ENCODE results near the gene DYRK1B. TPM values are rescaled to one million over a fixed set of nuclear protein-coding genes. Genes with fewer than 3 reads are reported as not detected.

The DYRK1B gene
- total and polyA plus RNA-seq, 12 donors, result 7.8 to 66.6 (median 25.5) TPM

DNA sequence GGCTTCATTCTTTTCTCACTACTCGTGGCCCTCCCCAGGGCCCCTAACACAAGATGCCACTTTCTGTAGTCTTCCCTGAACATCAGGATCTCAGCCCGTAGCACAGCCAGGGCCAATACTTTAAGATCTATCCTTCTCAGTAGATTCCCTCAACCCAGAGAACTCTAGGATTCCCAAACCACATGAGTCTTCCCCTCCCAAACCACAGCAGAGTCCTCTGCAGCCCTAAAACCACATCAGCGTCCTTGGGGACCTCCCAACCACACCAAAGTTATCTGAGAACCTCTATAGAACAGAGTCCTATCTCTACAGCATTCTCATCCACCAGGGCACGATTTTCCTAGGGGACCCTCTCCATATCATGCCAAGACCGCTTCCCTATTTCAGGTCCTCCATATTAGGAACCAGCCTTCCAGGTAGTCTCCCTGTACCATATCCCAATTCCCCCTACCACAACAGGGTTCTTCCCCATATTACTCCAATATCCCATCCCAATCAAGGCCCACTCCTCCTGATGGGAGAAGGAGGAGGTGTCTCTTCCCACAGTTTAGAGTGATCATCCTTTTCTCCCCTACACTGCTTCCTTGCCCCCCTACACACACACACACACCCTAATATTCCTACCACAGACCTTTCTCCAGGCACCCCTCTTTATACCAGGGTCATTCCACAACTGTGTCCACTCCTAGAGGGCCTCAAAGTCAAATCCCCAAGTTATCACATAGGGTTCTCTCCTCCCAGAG, 1.4 kb downstream of the DYRK1B start:
- peaks cover 14 to 21% of the 10 kb centered on the region in 2 donors for H3K4me1 ChIP-seq (replicated peaks in 1 of 2)

DNA sequence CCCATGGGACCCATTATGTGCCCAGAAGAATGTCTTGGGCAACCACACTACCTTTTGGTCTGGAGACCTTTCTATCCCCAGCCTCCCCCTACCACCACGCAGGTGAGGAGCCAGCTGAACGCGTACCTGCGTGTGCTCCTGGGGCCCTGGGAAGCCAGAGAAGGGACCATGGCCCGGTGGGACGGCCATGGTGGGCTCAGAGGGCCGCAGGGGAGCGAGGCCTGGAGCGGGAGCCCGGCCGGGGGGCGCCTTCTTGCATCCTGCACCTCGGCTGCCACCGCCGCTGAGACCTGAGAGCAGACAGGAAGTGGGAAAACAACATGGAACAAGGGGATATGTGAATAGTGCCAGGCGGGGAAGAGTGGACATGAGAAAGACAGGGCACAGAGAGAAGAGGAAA, 2.3 kb downstream of the DYRK1B start:
- H3K4me1 ChIP-seq (replicated peaks in 1 of 2), result peaks cover 14 to 21% of the 10 kb centered on the region in 2 donors
- no peaks in the 10 kb centered on the region for H3K9me3 ChIP-seq (replicated peaks in 1 of 3)
- H3K27ac ChIP-seq, result no peak overlapping the region
- TF ChIP-seq POLR2A (IDR thresholded peaks at IDR 0.05), result no peak
- TF ChIP-seq, protein P1, sequence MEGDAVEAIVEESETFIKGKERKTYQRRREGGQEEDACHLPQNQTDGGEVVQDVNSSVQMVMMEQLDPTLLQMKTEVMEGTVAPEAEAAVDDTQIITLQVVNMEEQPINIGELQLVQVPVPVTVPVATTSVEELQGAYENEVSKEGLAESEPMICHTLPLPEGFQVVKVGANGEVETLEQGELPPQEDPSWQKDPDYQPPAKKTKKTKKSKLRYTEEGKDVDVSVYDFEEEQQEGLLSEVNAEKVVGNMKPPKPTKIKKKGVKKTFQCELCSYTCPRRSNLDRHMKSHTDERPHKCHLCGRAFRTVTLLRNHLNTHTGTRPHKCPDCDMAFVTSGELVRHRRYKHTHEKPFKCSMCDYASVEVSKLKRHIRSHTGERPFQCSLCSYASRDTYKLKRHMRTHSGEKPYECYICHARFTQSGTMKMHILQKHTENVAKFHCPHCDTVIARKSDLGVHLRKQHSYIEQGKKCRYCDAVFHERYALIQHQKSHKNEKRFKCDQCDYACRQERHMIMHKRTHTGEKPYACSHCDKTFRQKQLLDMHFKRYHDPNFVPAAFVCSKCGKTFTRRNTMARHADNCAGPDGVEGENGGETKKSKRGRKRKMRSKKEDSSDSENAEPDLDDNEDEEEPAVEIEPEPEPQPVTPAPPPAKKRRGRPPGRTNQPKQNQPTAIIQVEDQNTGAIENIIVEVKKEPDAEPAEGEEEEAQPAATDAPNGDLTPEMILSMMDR (IDR thresholded peaks at IDR 0.05), result no peak
- H3K4me3 ChIP-seq, result no peak overlapping the region
- 90 to 93% (median 90%) methylated on average over 16 of the region's 16 CpGs for WGBS, 4 donors
- intact Hi-C loops (cut with DNase I), result no loop called here
- H3K36me3 ChIP-seq (replicated peaks in 1 of 2), result peaks cover 0 to 72% of the 10 kb centered on the region in 2 donors
- DNase-seq, result no peak
- H3K27me3 ChIP-seq, result no peaks in the 10 kb centered on the region

More for the DNA sequence above, 1.4 kb downstream of the DYRK1B start:
- no peaks in the 10 kb centered on the region for H3K9me3 ChIP-seq (replicated peaks in 1 of 3)
- TF ChIP-seq, protein P1 (IDR thresholded peaks at IDR 0.05), result no peak
- no peak for TF ChIP-seq POLR2A (IDR thresholded peaks at IDR 0.05)
- no peaks in the 10 kb centered on the region for H3K27me3 ChIP-seq
- H3K36me3 ChIP-seq (replicated peaks in 1 of 2), result peaks cover 0 to 72% of the 10 kb centered on the region in 2 donors
- intact Hi-C loops (cut with DNase I), result no loop called here
- DNase-seq, result no peak
- peak overlapping the region in 3 of 5 donors; percentile 76 to 87 (median 83) for H3K27ac ChIP-seq
- 41 to 61% (median 54%) methylated on average over 5 of the region's 5 CpGs for WGBS, 4 donors
- peak overlapping the region in 3 of 4 donors; percentile 53 to 91 (median 84) for H3K4me3 ChIP-seq

DNA sequence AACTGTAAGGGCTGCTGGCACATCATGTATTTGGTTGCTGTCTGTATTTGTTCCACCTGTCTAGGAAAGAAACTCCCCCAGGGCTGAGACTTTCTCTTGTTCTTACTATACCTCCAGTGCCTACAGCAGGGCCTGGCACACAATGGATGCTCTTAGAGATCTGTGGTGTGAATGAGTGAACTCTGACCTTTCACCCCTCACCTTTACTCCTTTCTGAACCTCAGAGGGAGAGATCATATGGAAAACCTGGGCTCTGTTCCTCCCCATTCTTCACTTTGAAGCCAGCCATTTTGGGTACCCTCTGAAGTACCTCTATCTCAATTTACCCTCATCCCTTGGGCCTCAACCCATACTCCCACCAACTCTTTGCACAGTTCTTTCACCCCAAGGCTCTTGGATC, 3.1 kb downstream of the DYRK1B start:
- DNase-seq, result no peak
- Histone ChIP-seq H3K36me3 (replicated peaks in 1 of 2) (peaks cover 0 to 72% of the 10 kb centered on the region in 2 donors), H3K9me3 (replicated peaks in 1 of 3) (no peaks in the 10 kb centered on the region), H3K4me1 (replicated peaks in 1 of 2) (peaks cover 14 to 21% of the 10 kb centered on the region in 2 donors), H3K27ac (no peak overlapping the region), H3K27me3 (no peaks in the 10 kb centered on the region), H3K4me3 (no peak overlapping the region)
- TF ChIP-seq POLR2A (IDR thresholded peaks at IDR 0.05), result no peak
- TF ChIP-seq, protein P1 (IDR thresholded peaks at IDR 0.05), result no peak
- intact Hi-C loops (cut with DNase I), result no loop called here

DNA sequence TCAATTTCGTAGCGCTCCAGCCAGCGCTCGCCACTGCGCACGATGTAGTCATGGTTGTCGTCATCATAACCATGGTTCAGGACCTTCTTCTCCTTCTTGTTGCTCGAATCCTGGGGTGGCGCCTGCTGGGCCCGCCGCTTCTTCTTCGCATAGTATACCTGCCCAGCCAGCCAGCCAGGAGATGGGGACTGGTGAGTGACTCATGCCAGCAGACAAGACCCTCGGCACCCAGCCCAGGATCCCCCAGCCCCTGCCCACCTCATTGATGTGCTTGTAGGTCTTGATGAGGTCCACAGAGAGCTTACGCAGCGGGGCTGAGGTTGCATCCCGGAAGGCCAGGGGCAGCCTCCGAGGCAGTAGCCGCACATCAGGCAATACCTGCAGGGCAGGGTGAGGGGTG, 3.6 kb downstream of the DYRK1B start:
- no peaks in the 10 kb centered on the region for H3K27me3 ChIP-seq
- H3K9me3 ChIP-seq (replicated peaks in 1 of 3), result no peaks in the 10 kb centered on the region
- peaks cover 0 to 72% of the 10 kb centered on the region in 2 donors for H3K36me3 ChIP-seq (replicated peaks in 1 of 2)
- H3K4me1 ChIP-seq (replicated peaks in 1 of 2), result peaks cover 14 to 21% of the 10 kb centered on the region in 2 donors
- DNase-seq, result peak in 1 of 7 donors; percentile 30
- WGBS, 4 donors, result 91 to 95% (median 94%) methylated on average over 15 to 18 of the region's 18 CpGs
- no peak overlapping the region for H3K4me3 ChIP-seq
- H3K27ac ChIP-seq, result no peak overlapping the region
- intact Hi-C loops (cut with DNase I), result no loop called here
- no peak for TF ChIP-seq POLR2A (IDR thresholded peaks at IDR 0.05)
- TF ChIP-seq, protein P1 (IDR thresholded peaks at IDR 0.05), result no peak

Data from adrenal gland (tissue), 12 donors.